NT2/D1 (cell line): ENCODE measurements around the gene PJA2.
"Not testable (repeated sequence)": the region's sequence is repeated elsewhere in the genome, so short reads cannot be mapped to it uniquely, and the experiment has no call there.

Experiments used
- DNase-seq: peaks from one replicate; pipeline ENCODE4 v3.0.0-alpha.2; 2011; ENCODE audit warnings: low read depth, low spot score
- H3K27me3 ChIP-seq: 2 replicates; pipeline ENCODE4 v1.6.0; 2011; ENCODE audit warnings: mild to moderate bottlenecking; ENCODE audit not compliant: insufficient read length, insufficient read depth
- H3K36me3 ChIP-seq: 2 replicates; pipeline ENCODE4 v1.6.1; 2011; ENCODE audit warnings: mild to moderate bottlenecking, low read length, mixed read lengths; ENCODE audit not compliant: insufficient read depth, insufficient read length
- H3K4me1 ChIP-seq: 2 replicates; pipeline ENCODE4 v1.5.1; 2011; ENCODE audit not compliant: insufficient read depth, insufficient read length
- H3K4me3 ChIP-seq: 2 replicates; pipeline ENCODE4 v1.5.1; 2011; ENCODE audit warnings: low read depth; ENCODE audit not compliant: insufficient read length
- H3K9ac ChIP-seq: 2 replicates; pipeline ENCODE4 v1.6.0; 2011; ENCODE audit warnings: low read depth; ENCODE audit not compliant: insufficient read length
- H3K9me3 ChIP-seq: 2 replicates; pipeline ENCODE4 v1.5.1; 2011; ENCODE audit warnings: mild to moderate bottlenecking, low read length; ENCODE audit not compliant: insufficient read depth
- SUZ12 ChIP-seq: IDR thresholded peaks from 2 replicates; pipeline ENCODE4 v1.6.1; 2011; ENCODE audit not compliant: insufficient read length, insufficient read depth; ENCODE audit errors: extremely low read depth
- YY1 ChIP-seq: IDR thresholded peaks from 2 replicates; pipeline ENCODE4 v1.6.1; 2011; ENCODE audit not compliant: insufficient read length, insufficient read depth
- ZNF274 ChIP-seq: IDR thresholded peaks from 2 replicates; pipeline ENCODE4 v1.6.1; 2011; ENCODE audit warnings: mild to moderate bottlenecking, low read depth, low read length

The PJA2 gene

DNA sequence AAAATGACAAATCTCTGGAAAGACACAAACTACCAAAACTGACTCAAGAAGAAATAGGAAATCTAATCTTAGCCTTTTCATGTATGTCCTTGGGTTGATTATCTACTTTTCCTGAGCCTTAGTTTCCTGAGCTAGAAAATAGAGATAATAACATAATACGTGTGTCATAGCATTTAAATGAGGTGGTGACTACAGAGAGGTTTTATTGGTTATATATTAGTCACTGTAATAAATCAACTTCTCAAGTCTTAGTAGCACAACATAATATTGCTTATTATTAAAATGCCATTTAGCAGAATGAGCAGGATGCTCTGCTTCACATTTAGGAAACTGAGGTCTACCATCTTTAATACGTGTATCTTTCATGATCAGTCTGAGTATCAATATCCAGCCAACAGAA is 7.1 kb upstream of the PJA2 start:
- peaks cover 3% of the 10 kb centered on the region; the same call in 1 of the 2 replicates for H3K9me3 ChIP-seq
- DNase-seq: no peak
- no peak overlapping the region for H3K9ac ChIP-seq
- H3K4me1 ChIP-seq: peaks cover 3% of the 10 kb centered on the region
- H3K36me3 ChIP-seq: no peaks in the 10 kb centered on the region
- no peak for TF ChIP-seq ZNF274
- TF ChIP-seq YY1: no peak
- no peak for TF ChIP-seq SUZ12
- no peaks in the 10 kb centered on the region for H3K27me3 ChIP-seq
- H3K4me3 ChIP-seq: no peak overlapping the region

DNA sequence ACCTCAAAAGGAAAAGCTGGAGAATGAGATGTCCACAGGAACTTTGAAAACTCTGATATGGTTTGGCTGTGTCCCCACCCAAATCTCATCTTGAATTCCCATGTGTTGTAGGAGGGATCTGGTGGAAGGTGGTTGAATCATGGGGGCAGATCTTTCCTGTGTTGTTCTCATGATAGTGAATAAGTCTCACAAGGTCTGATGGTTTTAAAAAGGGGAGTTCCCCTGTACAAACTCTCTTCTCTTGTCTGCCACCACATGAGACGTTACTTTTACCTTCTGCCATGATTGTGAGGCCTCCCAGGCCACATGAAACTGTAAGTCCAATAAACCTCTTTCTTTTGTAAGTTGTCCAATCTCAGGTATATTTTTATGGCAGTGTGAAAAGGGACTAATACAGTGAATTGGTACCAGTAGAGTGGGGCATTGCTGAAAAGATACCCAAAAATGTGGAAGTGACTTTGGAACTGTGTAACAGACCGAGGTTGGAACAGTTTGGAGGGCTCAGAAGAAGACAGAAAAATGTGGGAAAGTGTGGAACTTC is 4.2 kb upstream of the PJA2 start:
- H3K9me3 ChIP-seq, DNase-seq, H3K4me3 ChIP-seq, H3K4me1 ChIP-seq, H3K27me3 ChIP-seq, H3K36me3 ChIP-seq, H3K9ac ChIP-seq: not testable (repeated sequence)

DNA sequence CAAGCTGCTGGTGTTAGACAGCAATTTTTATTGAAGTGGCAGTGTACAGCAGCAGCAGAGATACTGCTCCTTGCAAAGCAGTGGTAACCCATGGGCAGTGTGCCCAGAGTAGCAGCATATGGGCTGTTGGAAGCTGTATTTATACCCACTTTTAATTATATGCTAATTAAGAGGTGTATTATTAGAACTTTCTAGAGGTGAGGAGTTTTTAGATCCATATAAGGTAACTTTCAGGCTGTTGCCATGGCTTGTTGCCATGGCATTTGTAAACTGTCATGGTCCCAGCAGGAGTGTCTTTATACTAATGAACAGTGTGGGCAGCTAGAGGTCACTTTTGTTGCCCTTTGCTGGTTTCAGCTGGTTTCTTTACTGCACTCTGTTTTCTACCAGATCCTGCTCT is 3.7 kb upstream of the PJA2 start:
- no peak overlapping the region for H3K9ac ChIP-seq
- no peaks in the 10 kb centered on the region for H3K27me3 ChIP-seq
- DNase-seq: no peak
- H3K4me3 ChIP-seq: no peak overlapping the region
- H3K4me1 ChIP-seq: peaks cover 3% of the 10 kb centered on the region
- H3K36me3 ChIP-seq: no peaks in the 10 kb centered on the region
- peaks cover 3% of the 10 kb centered on the region; the same call in 1 of the 2 replicates for H3K9me3 ChIP-seq
- TF ChIP-seq SUZ12 (no peak), YY1 (no peak)

DNA sequence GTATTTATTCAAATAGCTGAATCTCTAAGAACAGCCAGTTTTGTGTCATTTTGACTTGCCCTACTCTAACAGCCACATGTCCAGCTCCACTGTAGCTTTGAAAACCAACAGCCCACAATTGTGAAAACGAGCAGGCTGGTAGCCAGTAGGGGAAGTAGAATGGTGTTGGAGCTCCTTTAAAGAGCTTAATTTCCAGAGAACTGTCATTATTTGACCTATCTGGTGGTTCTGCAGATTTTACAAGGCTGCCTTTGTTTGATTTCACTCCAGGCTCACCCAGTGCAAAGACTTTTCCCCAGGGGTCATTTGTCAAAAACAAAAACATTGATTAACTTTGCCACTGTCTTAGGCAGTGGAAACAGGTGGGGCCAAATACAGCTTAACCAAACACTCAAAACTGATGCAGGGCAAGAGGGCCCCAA is 3.2 kb upstream of the PJA2 start:
- no peak overlapping the region for H3K9ac ChIP-seq
- DNase-seq: no peak
- TF ChIP-seq ZNF274 (no peak), SUZ12 (no peak), YY1 (no peak)

DNA sequence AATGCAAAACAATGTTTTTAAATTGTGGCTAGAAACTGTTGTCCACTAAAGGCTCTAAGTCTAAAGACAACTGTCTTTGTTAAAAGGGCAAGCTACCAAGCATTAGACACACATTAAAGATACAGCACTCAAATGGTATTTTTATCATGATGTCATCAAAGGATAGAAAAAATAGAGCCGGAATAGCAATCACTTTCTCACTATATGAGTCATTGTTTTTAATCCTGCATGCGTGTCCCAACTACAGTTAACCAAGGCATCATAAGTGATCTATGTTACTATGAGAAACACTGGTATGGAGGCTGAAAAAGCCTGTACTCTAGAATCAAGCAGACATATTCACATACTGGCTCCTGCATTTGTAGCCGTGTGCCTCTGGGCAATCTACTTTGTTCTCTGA is 1.9 kb upstream of the PJA2 start:
- Histone ChIP-seq H3K4me3 (no peak overlapping the region), H3K9ac (no peak overlapping the region)
- DNase-seq: no peak

More for the DNA sequence above, 3.2 kb upstream of the PJA2 start:
- no peak overlapping the region for H3K4me3 ChIP-seq
- H3K4me1 ChIP-seq: peaks cover 3% of the 10 kb centered on the region
- no peaks in the 10 kb centered on the region for H3K36me3 ChIP-seq
- no peaks in the 10 kb centered on the region for H3K27me3 ChIP-seq
- H3K9me3 ChIP-seq: peaks cover 3% of the 10 kb centered on the region; the same call in 1 of the 2 replicates

DNA sequence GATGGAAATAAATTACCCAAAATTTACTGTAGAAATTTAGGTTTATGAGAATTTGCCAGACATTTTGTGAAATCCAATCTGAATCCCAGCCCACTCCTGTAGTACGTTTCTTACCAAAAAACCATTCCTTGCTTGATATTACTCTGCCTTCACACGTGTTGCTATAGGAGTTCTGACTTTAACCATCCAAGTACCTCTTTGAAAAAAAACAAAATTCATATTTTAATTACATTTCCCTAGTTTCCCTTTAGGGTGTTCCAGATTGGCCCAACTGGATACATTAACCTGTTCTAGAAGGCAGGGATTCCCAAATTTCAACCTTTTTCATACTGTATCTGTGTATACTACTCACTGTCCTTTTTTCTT is 1.4 kb upstream of the PJA2 start:
- Histone ChIP-seq H3K27me3 (no peaks in the 10 kb centered on the region), H3K9ac (peak overlapping the region; percentile 64), H3K36me3 (no peaks in the 10 kb centered on the region), H3K4me1 (peaks cover 3% of the 10 kb centered on the region), H3K4me3 (peak overlapping the region; percentile 49), H3K9me3 (peaks cover 3% of the 10 kb centered on the region; the same call in 1 of the 2 replicates)
- TF ChIP-seq ZNF274 (no peak), YY1 (no peak), SUZ12 (no peak)
- no peak for DNase-seq

More for the DNA sequence above, 1.9 kb upstream of the PJA2 start:
- no peak for TF ChIP-seq YY1
- no peak for TF ChIP-seq ZNF274
- no peak for TF ChIP-seq SUZ12
- Histone ChIP-seq H3K27me3 (no peaks in the 10 kb centered on the region), H3K36me3 (no peaks in the 10 kb centered on the region), H3K9me3 (peaks cover 3% of the 10 kb centered on the region; the same call in 1 of the 2 replicates), H3K4me1 (peaks cover 3% of the 10 kb centered on the region)

DNA sequence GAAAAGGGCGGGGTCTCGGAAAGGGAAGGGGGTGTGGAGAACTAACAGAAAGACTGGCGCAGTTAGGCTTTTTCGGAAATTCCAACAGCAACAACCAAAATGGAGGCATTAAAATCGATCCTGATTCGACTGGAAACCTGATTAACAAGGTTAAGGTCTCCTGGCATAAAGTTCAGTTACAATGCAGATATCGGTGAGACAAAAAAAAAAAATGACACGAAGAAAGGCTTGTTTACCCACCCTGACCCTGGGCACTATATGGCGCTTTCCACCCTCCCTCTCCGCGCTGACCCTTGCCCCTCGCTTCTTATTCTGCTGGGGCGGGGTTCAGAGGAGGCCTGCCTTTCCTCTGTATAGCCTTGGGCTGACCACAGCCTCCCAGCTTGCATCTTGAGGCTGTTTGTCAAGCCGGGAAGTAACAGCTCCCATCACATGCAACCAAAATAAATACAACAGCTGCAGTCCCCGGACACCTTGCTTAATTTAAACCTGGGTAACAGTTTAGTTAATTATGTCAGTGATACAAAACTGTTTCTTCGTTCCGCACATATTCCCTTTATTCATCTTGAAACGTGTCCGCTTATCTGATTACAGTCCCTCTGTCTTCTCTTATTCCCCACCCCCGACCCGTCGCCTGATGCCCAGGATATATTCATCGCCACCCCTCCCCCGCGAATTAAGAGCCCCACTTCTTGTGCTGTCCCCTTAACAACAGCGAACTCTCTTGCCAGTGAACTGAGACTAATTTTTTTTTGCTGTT is 795 bp upstream of the PJA2 start:
- peak; percentile 28 for DNase-seq
- Histone ChIP-seq H3K9me3 (peaks cover 3% of the 10 kb centered on the region; the same call in 1 of the 2 replicates), H3K27me3 (no peaks in the 10 kb centered on the region), H3K36me3 (no peaks in the 10 kb centered on the region), H3K4me1 (peaks cover 3% of the 10 kb centered on the region), H3K4me3 (peak overlapping the region; percentile 49), H3K9ac (peak overlapping the region; percentile 64)
- TF ChIP-seq SUZ12 (no peak), YY1 (no peak), ZNF274 (no peak)
